ENCODE measurements around the gene ENOX1.
A peak's percentile ranks its signal among the peaks of the same experiment; 100 is the strongest.

Gene ENOX1

GRCh38 chr13:43767341-43767931 lies 19.3 kb downstream of the ENOX1 start:
- POLR2A ChIA-PET: no interaction called here
- TF ChIP-seq ZNF488 (tag by site-specific recombination; IDR thresholded peaks at IDR 0.05): no peak
- no peak for TF ChIP-seq ZBTB8A (tag by site-specific recombination; IDR thresholded peaks at IDR 0.05)
- TF ChIP-seq ZNF394 (tag by site-specific recombination; IDR thresholded peaks at IDR 0.05; ENCODE audit: borderline replicate concordance): peak; percentile 89; the same call in 1 of the 2 replicates
- TF ChIP-seq, protein P1, sequence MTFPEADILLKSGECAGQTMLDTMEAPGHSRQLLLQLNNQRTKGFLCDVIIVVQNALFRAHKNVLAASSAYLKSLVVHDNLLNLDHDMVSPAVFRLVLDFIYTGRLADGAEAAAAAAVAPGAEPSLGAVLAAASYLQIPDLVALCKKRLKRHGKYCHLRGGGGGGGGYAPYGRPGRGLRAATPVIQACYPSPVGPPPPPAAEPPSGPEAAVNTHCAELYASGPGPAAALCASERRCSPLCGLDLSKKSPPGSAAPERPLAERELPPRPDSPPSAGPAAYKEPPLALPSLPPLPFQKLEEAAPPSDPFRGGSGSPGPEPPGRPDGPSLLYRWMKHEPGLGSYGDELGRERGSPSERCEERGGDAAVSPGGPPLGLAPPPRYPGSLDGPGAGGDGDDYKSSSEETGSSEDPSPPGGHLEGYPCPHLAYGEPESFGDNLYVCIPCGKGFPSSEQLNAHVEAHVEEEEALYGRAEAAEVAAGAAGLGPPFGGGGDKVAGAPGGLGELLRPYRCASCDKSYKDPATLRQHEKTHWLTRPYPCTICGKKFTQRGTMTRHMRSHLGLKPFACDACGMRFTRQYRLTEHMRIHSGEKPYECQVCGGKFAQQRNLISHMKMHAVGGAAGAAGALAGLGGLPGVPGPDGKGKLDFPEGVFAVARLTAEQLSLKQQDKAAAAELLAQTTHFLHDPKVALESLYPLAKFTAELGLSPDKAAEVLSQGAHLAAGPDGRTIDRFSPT (tag by site-specific recombination; IDR thresholded peaks at IDR 0.05): no peak
- TF ChIP-seq ZNF48 (tag by site-specific recombination; IDR thresholded peaks at IDR 0.05): no peak
- no peak for TF ChIP-seq ZNF169 (tag by site-specific recombination; IDR thresholded peaks at IDR 0.05)
- TF ChIP-seq OSR2 (tag by site-specific recombination; IDR thresholded peaks at IDR 0.05): peak; percentile 76
- TF ChIP-seq ZNF664 (tag by site-specific recombination; IDR thresholded peaks at IDR 0.05): no peak
- TF ChIP-seq ZNF248 (tag by site-specific recombination; IDR thresholded peaks at IDR 0.05): no peak
- TF ChIP-seq ZBTB44 (tag by site-specific recombination; IDR thresholded peaks at IDR 0.05): no peak
- TF ChIP-seq ZNF19 (tag by site-specific recombination; IDR thresholded peaks at IDR 0.05; ENCODE audit: low read depth): no peak
- TF ChIP-seq, protein P2, sequence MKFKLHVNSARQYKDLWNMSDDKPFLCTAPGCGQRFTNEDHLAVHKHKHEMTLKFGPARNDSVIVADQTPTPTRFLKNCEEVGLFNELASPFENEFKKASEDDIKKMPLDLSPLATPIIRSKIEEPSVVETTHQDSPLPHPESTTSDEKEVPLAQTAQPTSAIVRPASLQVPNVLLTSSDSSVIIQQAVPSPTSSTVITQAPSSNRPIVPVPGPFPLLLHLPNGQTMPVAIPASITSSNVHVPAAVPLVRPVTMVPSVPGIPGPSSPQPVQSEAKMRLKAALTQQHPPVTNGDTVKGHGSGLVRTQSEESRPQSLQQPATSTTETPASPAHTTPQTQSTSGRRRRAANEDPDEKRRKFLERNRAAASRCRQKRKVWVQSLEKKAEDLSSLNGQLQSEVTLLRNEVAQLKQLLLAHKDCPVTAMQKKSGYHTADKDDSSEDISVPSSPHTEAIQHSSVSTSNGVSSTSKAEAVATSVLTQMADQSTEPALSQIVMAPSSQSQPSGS (tag by site-specific recombination; IDR thresholded peaks at IDR 0.05; ENCODE audit: low read depth): no peak
- TF ChIP-seq ZNF133 (tag by site-specific recombination; IDR thresholded peaks at IDR 0.05): no peak
- TF ChIP-seq KLF16 (tag by site-specific recombination; IDR thresholded peaks at IDR 0.05): no peak
- no peak for TF ChIP-seq ZNF449 (tag by site-specific recombination; IDR thresholded peaks at IDR 0.05)
- no peak for TF ChIP-seq ZNF16 (tag by site-specific recombination; IDR thresholded peaks at IDR 0.05; ENCODE audit: low read depth)
- TF ChIP-seq, protein P3, sequence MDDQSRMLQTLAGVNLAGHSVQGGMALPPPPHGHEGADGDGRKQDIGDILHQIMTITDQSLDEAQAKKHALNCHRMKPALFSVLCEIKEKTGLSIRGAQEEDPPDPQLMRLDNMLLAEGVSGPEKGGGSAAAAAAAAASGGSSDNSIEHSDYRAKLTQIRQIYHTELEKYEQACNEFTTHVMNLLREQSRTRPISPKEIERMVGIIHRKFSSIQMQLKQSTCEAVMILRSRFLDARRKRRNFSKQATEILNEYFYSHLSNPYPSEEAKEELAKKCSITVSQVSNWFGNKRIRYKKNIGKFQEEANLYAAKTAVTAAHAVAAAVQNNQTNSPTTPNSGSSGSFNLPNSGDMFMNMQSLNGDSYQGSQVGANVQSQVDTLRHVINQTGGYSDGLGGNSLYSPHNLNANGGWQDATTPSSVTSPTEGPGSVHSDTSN (CRISPR knock-in tag; IDR thresholded peaks at IDR 0.05): no peak
- TF ChIP-seq, protein P4, sequence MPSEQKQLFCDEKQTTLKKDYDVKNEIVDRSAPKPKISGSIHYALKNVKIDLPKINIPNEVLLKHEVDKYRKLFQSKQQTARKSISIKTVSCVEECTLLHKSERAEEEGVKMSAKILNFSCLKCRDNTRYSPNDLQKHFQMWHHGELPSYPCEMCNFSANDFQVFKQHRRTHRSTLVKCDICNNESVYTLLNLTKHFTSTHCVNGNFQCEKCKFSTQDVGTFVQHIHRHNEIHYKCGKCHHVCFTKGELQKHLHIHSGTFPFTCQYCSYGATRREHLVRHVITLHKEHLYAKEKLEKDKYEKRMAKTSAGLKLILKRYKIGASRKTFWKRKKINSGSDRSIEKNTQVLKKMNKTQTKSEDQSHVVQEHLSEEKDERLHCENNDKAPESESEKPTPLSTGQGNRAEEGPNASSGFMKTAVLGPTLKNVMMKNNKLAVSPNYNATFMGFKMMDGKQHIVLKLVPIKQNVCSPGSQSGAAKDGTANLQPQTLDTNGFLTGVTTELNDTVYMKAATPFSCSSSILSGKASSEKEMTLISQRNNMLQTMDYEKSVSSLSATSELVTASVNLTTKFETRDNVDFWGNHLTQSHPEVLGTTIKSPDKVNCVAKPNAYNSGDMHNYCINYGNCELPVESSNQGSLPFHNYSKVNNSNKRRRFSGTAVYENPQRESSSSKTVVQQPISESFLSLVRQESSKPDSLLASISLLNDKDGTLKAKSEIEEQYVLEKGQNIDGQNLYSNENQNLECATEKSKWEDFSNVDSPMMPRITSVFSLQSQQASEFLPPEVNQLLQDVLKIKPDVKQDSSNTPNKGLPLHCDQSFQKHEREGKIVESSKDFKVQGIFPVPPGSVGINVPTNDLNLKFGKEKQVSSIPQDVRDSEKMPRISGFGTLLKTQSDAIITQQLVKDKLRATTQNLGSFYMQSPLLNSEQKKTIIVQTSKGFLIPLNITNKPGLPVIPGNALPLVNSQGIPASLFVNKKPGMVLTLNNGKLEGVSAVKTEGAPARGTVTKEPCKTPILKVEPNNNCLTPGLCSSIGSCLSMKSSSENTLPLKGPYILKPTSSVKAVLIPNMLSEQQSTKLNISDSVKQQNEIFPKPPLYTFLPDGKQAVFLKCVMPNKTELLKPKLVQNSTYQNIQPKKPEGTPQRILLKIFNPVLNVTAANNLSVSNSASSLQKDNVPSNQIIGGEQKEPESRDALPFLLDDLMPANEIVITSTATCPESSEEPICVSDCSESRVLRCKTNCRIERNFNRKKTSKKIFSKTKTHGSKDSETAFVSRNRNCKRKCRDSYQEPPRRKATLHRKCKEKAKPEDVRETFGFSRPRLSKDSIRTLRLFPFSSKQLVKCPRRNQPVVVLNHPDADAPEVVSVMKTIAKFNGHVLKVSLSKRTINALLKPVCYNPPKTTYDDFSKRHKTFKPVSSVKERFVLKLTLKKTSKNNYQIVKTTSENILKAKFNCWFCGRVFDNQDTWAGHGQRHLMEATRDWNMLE (tag by site-specific recombination; conservative IDR thresholded peaks at IDR 0.05; ENCODE audit: low read depth): no peak
- TF ChIP-seq PRDM4 (tag by site-specific recombination; IDR thresholded peaks at IDR 0.05): peak; percentile 60; the same call in 1 of the 2 replicates
- TF ChIP-seq ZBTB17 (tag by site-specific recombination; IDR thresholded peaks at IDR 0.05): no peak

More at GRCh38 chr13:43767341-43767931, 19.3 kb downstream of the ENOX1 start:
- no peaks in the 10 kb centered on the region for H3K36me3 ChIP-seq (ENCODE audit: control insufficient read depth in 2 of 2, insufficient read depth in 1 of 2, low read length in 2 of 2)
- H3K4me3 ChIP-seq (ENCODE audit: low read depth, low read length): no peak overlapping the region
- H3K4me1 ChIP-seq (ENCODE audit: control insufficient read depth, insufficient read depth, low read length): peaks cover 17% of the 10 kb centered on the region
- CTCF ChIA-PET: interaction anchor here (1.2 kb wide), 1 partner anchor 49 kb away, joined by 3 read pairs; no protein-coding TSS in a partner anchor
- H3K27ac ChIP-seq (ENCODE audit: extremely low read depth, low read depth, low read length): no peak overlapping the region
- no peaks in the 10 kb centered on the region for H3K9me3 ChIP-seq (ENCODE audit: control insufficient read depth, insufficient read depth, low read depth, low read length)

Data from HEK293 (cell line).